CD14-positive monocyte (primary cell): ENCODE results near the gene EIF1. TPM values are rescaled to one million over a fixed set of nuclear protein-coding genes. Genes with fewer than 3 reads are reported as not detected.

Experiments
- DNase-seq, 3 donors: peaks; one replicate each; pipeline ENCODE4 v3.0.0-alpha.2; 2011 to 2022
- H2AFZ ChIP-seq: 2 replicates; pipeline ENCODE4 v1.6.0; 2012; ENCODE audit warnings: mild to moderate bottlenecking, low read depth, low read length, inconsistent platforms; ENCODE audit not compliant: insufficient read depth, poor library complexity, severe bottlenecking
- H3K27ac ChIP-seq, 2 donors: 1 replicate in 1 of 2; 2 replicates in 1 of 2; pipeline ENCODE4 v1.5.1; 2012 to 2013; ENCODE audit warnings: low read length in 2 of 2, control low read depth in 1 of 2, inconsistent platforms in 1 of 2, low read depth in 1 of 2, mild to moderate bottlenecking in 1 of 2
- H3K27me3 ChIP-seq, 2 donors: one replicate each; pipeline versions ENCODE4 v1.6.0 to v1.6.1; 2011 to 2013; ENCODE audit warnings: low read length in 2 of 2; ENCODE audit not compliant: control insufficient read depth in 2 of 2, insufficient read depth in 2 of 2
- H3K36me3 ChIP-seq, 2 donors: replicated peaks in 1 of 2; 1 replicate in 1 of 2; 2 replicates in 1 of 2; pipeline versions ENCODE4 v1.5.1 to v1.6.1; 2012 to 2013; ENCODE audit warnings: low read length in 2 of 2, control low read depth in 1 of 2, inconsistent platforms in 1 of 2, mild to moderate bottlenecking in 1 of 2; ENCODE audit not compliant: insufficient read depth in 2 of 2, control insufficient read depth in 1 of 2
- H3K4me1 ChIP-seq, 2 donors: 1 replicate in 1 of 2; 2 replicates in 1 of 2; pipeline versions ENCODE4 v1.5.1 to v1.6.1; 2012 to 2013; ENCODE audit warnings: low read length in 2 of 2, control low read depth in 1 of 2, inconsistent platforms in 1 of 2, mild to moderate bottlenecking in 1 of 2, moderate library complexity in 1 of 2; ENCODE audit not compliant: insufficient read depth in 2 of 2, control insufficient read depth in 1 of 2
- H3K4me2 ChIP-seq: replicated peaks from 2 replicates; pipeline ENCODE3; 2012; ENCODE audit warnings: low read length, moderate library complexity, mild to moderate bottlenecking; ENCODE audit not compliant: poor library complexity, severe bottlenecking; ENCODE audit errors: extremely low read depth
- H3K4me3 ChIP-seq, 3 experiments: fragments of 200-600 bp in 1 of 3; sonication (generic) in 1 of 3; replicated peaks in 1 of 3; 1 replicate in 2 of 3; 2 replicates in 1 of 3; pipeline ENCODE4 v1.5.1; 2011 to 2013; ENCODE audit warnings: low read length in 3 of 3, mild to moderate bottlenecking in 3 of 3, control low read depth in 2 of 3, low read depth in 2 of 3, inconsistent platforms in 1 of 3, moderate library complexity in 1 of 3
- H3K79me2 ChIP-seq: 2 replicates; pipeline ENCODE4 v1.6.0; 2012; ENCODE audit warnings: mild to moderate bottlenecking, control low read depth, inconsistent platforms, low read length, moderate library complexity; ENCODE audit not compliant: insufficient read depth
- H3K9ac ChIP-seq: 2 replicates; pipeline ENCODE4 v1.6.0; 2017; ENCODE audit warnings: low read length, mild to moderate bottlenecking; ENCODE audit not compliant: insufficient read depth, poor library complexity, severe bottlenecking
- H3K9me3 ChIP-seq, 2 donors: replicated peaks in 1 of 2; 1 replicate in 1 of 2; 2 replicates in 1 of 2; pipeline versions ENCODE4 v1.5.1 to v1.6.1; 2012 to 2013; ENCODE audit warnings: low read length in 2 of 2, control low read depth in 1 of 2; ENCODE audit not compliant: control insufficient read depth in 1 of 2, insufficient read depth in 1 of 2
- H4K20me1 ChIP-seq: 2 replicates; pipeline ENCODE4 v1.6.0; 2012; ENCODE audit warnings: mild to moderate bottlenecking, low read length, control low read depth, moderate library complexity; ENCODE audit not compliant: insufficient read depth
- H3K27ac Mint-ChIP-seq, 7 donors: one replicate each; pipeline ENCODE4 v1.8.0; 2020; ENCODE audit warnings: mild to moderate bottlenecking in 7 of 7, mixed read lengths in 7 of 7, moderate library complexity in 6 of 7, inconsistent platforms in 2 of 7
- H3K27me3 Mint-ChIP-seq, 3 donors: one replicate each; pipeline ENCODE4 v1.8.0; 2021 to 2022; ENCODE audit warnings: low read depth in 3 of 3, mild to moderate bottlenecking in 3 of 3, mixed read lengths in 3 of 3, moderate library complexity in 3 of 3, inconsistent platforms in 1 of 3
- H3K36me3 Mint-ChIP-seq, 2 donors: one replicate each; pipeline ENCODE4 v1.8.0; 2020; ENCODE audit warnings: mixed read lengths in 2 of 2, inconsistent platforms in 1 of 2, mild to moderate bottlenecking in 1 of 2
- H3K4me1 Mint-ChIP-seq: one replicate; pipeline ENCODE4 v1.8.0; 2020; ENCODE audit warnings: mild to moderate bottlenecking, mixed read lengths
- H3K4me3 Mint-ChIP-seq, 2 donors: one replicate each; pipeline ENCODE4 v1.8.0; 2020; ENCODE audit warnings: mild to moderate bottlenecking in 2 of 2, mixed read lengths in 2 of 2, moderate library complexity in 1 of 2
- H3K9me3 Mint-ChIP-seq, 7 donors: one replicate each; pipeline ENCODE4 v1.8.0; 2020 to 2022; ENCODE audit warnings: mixed read lengths in 7 of 7, mild to moderate bottlenecking in 6 of 7, moderate library complexity in 6 of 7, inconsistent platforms in 2 of 7
- CTCF ChIP-seq: fragments of 200-600 bp; IDR thresholded peaks from one replicate; pipeline ENCODE4 v1.8.0; 2022; ENCODE audit warnings: antibody characterized with exemption, mild to moderate bottlenecking
- WGBS: methylation state at CpG from one replicate; pipeline ENCODE4 v1.1.5; 2013; ENCODE audit warnings: missing lambda C conversion rate; ENCODE audit not compliant: insufficient coverage; 5-methylcytosine and 5-hydroxymethylcytosine counted together
- intact Hi-C, 2 donors: fragments of 100-400 bp; cut with micrococcal nuclease; formaldehyde crosslinking; loops; one replicate each; pipeline versions ENCODE4 v1.15.0 to v1.15.1; 2023
- polyA plus RNA-seq, 3 donors: library from polyadenylated mRNA; depleted of rRNA in 1 of 3; unstranded in 2 of 3; stranded (reverse) in 1 of 3; fragments of 300-500 nt in 2 of 3; fragments of >200 nt in 1 of 3; fragmentation: Illumina TruSeq in 2 of 3; gene quantifications; 1 replicate in 2 of 3; 2 replicates in 1 of 3; pipeline ENCODE4 v1.2.3, GENCODE V29; 2012 to 2021

EIF1 gene
- polyA plus RNA-seq, 3 donors = 1,176 to 1,536 (median 1,425) TPM

- Mint-ChIP-seq H3K27ac (peak overlapping the region in 1 of 7 donors; percentile 10), H3K9me3 (peaks cover 0 to 2% (median 0%) of the 10 kb centered on the region in 7 donors), H3K36me3 (no peaks in the 10 kb centered on the region), H3K4me1 (peaks cover 29% of the 10 kb centered on the region), H3K27me3 (peaks cover 17 to 19% (median 17%) of the 10 kb centered on the region in 3 donors), H3K4me3 (no peak overlapping the region)
- peaks cover 32 to 33% of the 10 kb centered on the region in 2 donors for H3K4me1 ChIP-seq
- no peak for TF ChIP-seq CTCF
- H3K79me2 ChIP-seq = no peaks in the 10 kb centered on the region
- DNase-seq = no peak
- H3K36me3 ChIP-seq = no peaks in the 10 kb centered on the region
- H3K4me2 ChIP-seq = no peak overlapping the region
- H3K9ac ChIP-seq = no peak overlapping the region
- H3K27me3 ChIP-seq = no peaks in the 10 kb centered on the region
- H4K20me1 ChIP-seq = no peaks in the 10 kb centered on the region
- H3K9me3 ChIP-seq = no peaks in the 10 kb centered on the region
- no peak overlapping the region for H3K27ac ChIP-seq
- 90% methylated on average over 6 of the region's 8 CpGs for WGBS
- no peak overlapping the region for H3K4me3 ChIP-seq
- no peak overlapping the region for H2AFZ ChIP-seq
- intact Hi-C loops = loop anchor here (2.0 to 10.0 kb wide), 5 partner anchors 116 to 861 kb away; no protein-coding TSS in a partner anchor
These were observed 25.1 kb upstream of the EIF1 start for GRCh38 chr17:41663451-41664171.

GRCh38 chr17:41664172-41664457 is 24.6 kb upstream of the EIF1 start:
- no CpG with 5 or more reads among the region's 2 CpGs for WGBS
- TF ChIP-seq CTCF = no peak
- no peak overlapping the region for H3K4me3 Mint-ChIP-seq
- Histone ChIP-seq H3K36me3 (no peaks in the 10 kb centered on the region), H3K27ac (no peak overlapping the region), H3K4me2 (no peak overlapping the region), H3K9me3 (no peaks in the 10 kb centered on the region), H4K20me1 (no peaks in the 10 kb centered on the region), H3K4me3 (no peak overlapping the region), H3K27me3 (no peaks in the 10 kb centered on the region), H3K9ac (no peak overlapping the region), H2AFZ (no peak overlapping the region), H3K4me1 (peaks cover 33 to 36% of the 10 kb centered on the region in 2 donors), H3K79me2 (no peaks in the 10 kb centered on the region)
- H3K36me3 Mint-ChIP-seq = no peaks in the 10 kb centered on the region
- DNase-seq = no peak
- H3K4me1 Mint-ChIP-seq = peaks cover 32% of the 10 kb centered on the region
- intact Hi-C loops = loop anchor here (5.0 to 10.0 kb wide), 4 partner anchors 117 to 759 kb away; no protein-coding TSS in a partner anchor
- peaks cover 0 to 2% (median 0%) of the 10 kb centered on the region in 7 donors for H3K9me3 Mint-ChIP-seq
- peaks cover 17 to 19% (median 17%) of the 10 kb centered on the region in 3 donors for H3K27me3 Mint-ChIP-seq
- no peak overlapping the region for H3K27ac Mint-ChIP-seq
